ENCODE results near the gene TESK2.

GRCh38 chr1:45306905-45307304, 184.1 kb downstream of the TESK2 start:
- no peak for TF ChIP-seq YY1 (IDR thresholded peaks at IDR 0.05; ENCODE audit: insufficient read depth, insufficient read length)
- no peak for TF ChIP-seq ZNF274 (IDR thresholded peaks at IDR 0.05; ENCODE audit: low read depth, low read length)
- no peak for TF ChIP-seq SUZ12 (IDR thresholded peaks at IDR 0.05; ENCODE audit: extremely low read depth, insufficient read depth, insufficient read length)
